ENCODE data around the gene RPAIN. TPM values are rescaled to one million over a fixed set of nuclear protein-coding genes. Genes with fewer than 3 reads are reported as not detected.

Gene RPAIN
- polyA plus RNA-seq, 3 donors = 18.9 to 31.9 (median 20.5) TPM

GRCh38 chr17:5379351-5380107 is 40.5 kb upstream of the RPAIN start:
- H3K79me2 ChIP-seq (ENCODE audit: insufficient read depth, low read length) = no peaks in the 10 kb centered on the region
- intact Hi-C loops (cut with micrococcal nuclease) = no loop called here
- Mint-ChIP-seq H3K27me3 (ENCODE audit: low read depth in 3 of 3) (peaks cover 0 to 1% (median 0%) of the 10 kb centered on the region in 3 donors), H3K36me3 (peaks cover 82 to 89% of the 10 kb centered on the region in 2 donors), H3K4me1 (peaks cover 3% of the 10 kb centered on the region), H3K4me3 (no peak overlapping the region), H3K9me3 (no peaks in the 10 kb centered on the region), H3K27ac (peak overlapping the region in 2 of 7 donors; percentile 5 to 11)
- no peaks in the 10 kb centered on the region for H4K20me1 ChIP-seq (ENCODE audit: insufficient read depth, low read length)
- H3K4me1 ChIP-seq (ENCODE audit: control insufficient read depth in 1 of 2, insufficient read depth in 2 of 2, low read length in 2 of 2) = no peaks in the 10 kb centered on the region
- WGBS (ENCODE audit: insufficient coverage) = 92% methylated on average over 9 of the region's 11 CpGs
- H3K9ac ChIP-seq (ENCODE audit: insufficient read depth, low read length, poor library complexity, severe bottlenecking) = no peak overlapping the region
- DNase-seq = no peak
- H3K36me3 ChIP-seq (replicated peaks in 1 of 2; ENCODE audit: control insufficient read depth in 1 of 2, insufficient read depth in 2 of 2, low read length in 2 of 2) = peaks cover 96 to 99% of the 10 kb centered on the region in 2 donors
- H3K9me3 ChIP-seq (replicated peaks in 1 of 2; ENCODE audit: control insufficient read depth in 1 of 2, insufficient read depth in 1 of 2, low read length in 2 of 2) = no peaks in the 10 kb centered on the region
- H3K4me2 ChIP-seq (replicated peaks; ENCODE audit: extremely low read depth, low read length, poor library complexity, severe bottlenecking) = no peak overlapping the region
- H3K27ac ChIP-seq (ENCODE audit: low read depth in 1 of 2, low read length in 2 of 2) = no peak overlapping the region
- TF ChIP-seq CTCF (IDR thresholded peaks at IDR 0.05) = no peak
- H3K4me3 ChIP-seq (replicated peaks in 1 of 3; ENCODE audit: low read depth in 2 of 3, low read length in 3 of 3) = no peak overlapping the region
- H2AFZ ChIP-seq (ENCODE audit: insufficient read depth, low read depth, low read length, poor library complexity, severe bottlenecking) = no peak overlapping the region
- H3K27me3 ChIP-seq (ENCODE audit: control insufficient read depth in 2 of 2, insufficient read depth in 2 of 2, low read length in 2 of 2) = no peaks in the 10 kb centered on the region

- intact Hi-C loops (cut with micrococcal nuclease) = no loop called here
- DNase-seq = no peak
- Mint-ChIP-seq H3K9me3 (no peaks in the 10 kb centered on the region), H3K36me3 (peaks cover 83 to 88% of the 10 kb centered on the region in 2 donors), H3K4me1 (peaks cover 3% of the 10 kb centered on the region), H3K4me3 (no peak overlapping the region), H3K27me3 (ENCODE audit: low read depth in 3 of 3) (peaks cover 0 to 1% (median 0%) of the 10 kb centered on the region in 3 donors), H3K27ac (no peak overlapping the region)
- Histone ChIP-seq H3K36me3 (replicated peaks in 1 of 2; ENCODE audit: control insufficient read depth in 1 of 2, insufficient read depth in 2 of 2, low read length in 2 of 2) (peaks cover 98 to 100% of the 10 kb centered on the region in 2 donors), H3K4me2 (replicated peaks; ENCODE audit: extremely low read depth, low read length, poor library complexity, severe bottlenecking) (no peak overlapping the region), H3K4me1 (ENCODE audit: control insufficient read depth in 1 of 2, insufficient read depth in 2 of 2, low read length in 2 of 2) (no peaks in the 10 kb centered on the region), H3K9me3 (replicated peaks in 1 of 2; ENCODE audit: control insufficient read depth in 1 of 2, insufficient read depth in 1 of 2, low read length in 2 of 2) (no peaks in the 10 kb centered on the region), H3K9ac (ENCODE audit: insufficient read depth, low read length, poor library complexity, severe bottlenecking) (no peak overlapping the region), H3K79me2 (ENCODE audit: insufficient read depth, low read length) (no peaks in the 10 kb centered on the region), H3K4me3 (replicated peaks in 1 of 3; ENCODE audit: low read depth in 2 of 3, low read length in 3 of 3) (no peak overlapping the region), H3K27ac (ENCODE audit: low read depth in 1 of 2, low read length in 2 of 2) (no peak overlapping the region), H2AFZ (ENCODE audit: insufficient read depth, low read depth, low read length, poor library complexity, severe bottlenecking) (no peak overlapping the region), H4K20me1 (ENCODE audit: insufficient read depth, low read length) (no peaks in the 10 kb centered on the region), H3K27me3 (ENCODE audit: control insufficient read depth in 2 of 2, insufficient read depth in 2 of 2, low read length in 2 of 2) (no peaks in the 10 kb centered on the region)
- WGBS (ENCODE audit: insufficient coverage) = 93% methylated on average over 5 of the region's 7 CpGs
- no peak for TF ChIP-seq CTCF (IDR thresholded peaks at IDR 0.05)
Measured at GRCh38 chr17:5380491-5381135, 39.4 kb upstream of the RPAIN start.
